ENCODE data around the gene ALG3. TPM values are rescaled to one million over a fixed set of nuclear protein-coding genes. Genes with fewer than 3 reads are reported as not detected.

ALG3 gene
- total RNA-seq, 1 donor from 2014 or later = 47.1 TPM

GRCh38 chr3:184237211-184237610 lies 11.6 kb downstream of the ALG3 start:
- Histone ChIP-seq H3K27ac (ENCODE audit: low read depth, low read length) (no peak overlapping the region), H3K4me1 (ENCODE audit: insufficient read depth, low read length) (no peaks in the 10 kb centered on the region), H3K9me3 (ENCODE audit: insufficient read depth, low read depth, low read length) (no peaks in the 10 kb centered on the region), H3K36me3 (ENCODE audit: insufficient read depth, low read length) (no peaks in the 10 kb centered on the region), H3K9ac (ENCODE audit: low read length) (no peak overlapping the region), H3K4me2 (ENCODE audit: low read length) (no peak overlapping the region), H3K4me3 (ENCODE audit: insufficient read depth, low read depth, low read length) (no peak overlapping the region), H2AFZ (ENCODE audit: low read depth, low read length) (no peak overlapping the region), H3K27me3 (ENCODE audit: insufficient read depth, low read length) (peaks cover 11% of the 10 kb centered on the region), H4K20me1 (ENCODE audit: insufficient read depth, low read length) (peaks cover 23% of the 10 kb centered on the region), H3K79me2 (ENCODE audit: insufficient read depth, low read length) (no peaks in the 10 kb centered on the region)
- no peak overlapping the region for H3K4me3 Mint-ChIP-seq (ENCODE audit: unreplicated experiment)
- no peak for FAIRE-seq
- no peak for DNase-seq (ENCODE audit: low read depth)
- no peak overlapping the region for H3K27ac Mint-ChIP-seq (ENCODE audit: unreplicated experiment)
- peaks cover 54% of the 10 kb centered on the region for H3K27me3 Mint-ChIP-seq (ENCODE audit: low read depth, unreplicated experiment)
- no peaks in the 10 kb centered on the region for H3K9me3 Mint-ChIP-seq (ENCODE audit: unreplicated experiment)
- no peaks in the 10 kb centered on the region for H3K36me3 Mint-ChIP-seq (ENCODE audit: low read depth, unreplicated experiment)
- TF ChIP-seq, protein P1, sequence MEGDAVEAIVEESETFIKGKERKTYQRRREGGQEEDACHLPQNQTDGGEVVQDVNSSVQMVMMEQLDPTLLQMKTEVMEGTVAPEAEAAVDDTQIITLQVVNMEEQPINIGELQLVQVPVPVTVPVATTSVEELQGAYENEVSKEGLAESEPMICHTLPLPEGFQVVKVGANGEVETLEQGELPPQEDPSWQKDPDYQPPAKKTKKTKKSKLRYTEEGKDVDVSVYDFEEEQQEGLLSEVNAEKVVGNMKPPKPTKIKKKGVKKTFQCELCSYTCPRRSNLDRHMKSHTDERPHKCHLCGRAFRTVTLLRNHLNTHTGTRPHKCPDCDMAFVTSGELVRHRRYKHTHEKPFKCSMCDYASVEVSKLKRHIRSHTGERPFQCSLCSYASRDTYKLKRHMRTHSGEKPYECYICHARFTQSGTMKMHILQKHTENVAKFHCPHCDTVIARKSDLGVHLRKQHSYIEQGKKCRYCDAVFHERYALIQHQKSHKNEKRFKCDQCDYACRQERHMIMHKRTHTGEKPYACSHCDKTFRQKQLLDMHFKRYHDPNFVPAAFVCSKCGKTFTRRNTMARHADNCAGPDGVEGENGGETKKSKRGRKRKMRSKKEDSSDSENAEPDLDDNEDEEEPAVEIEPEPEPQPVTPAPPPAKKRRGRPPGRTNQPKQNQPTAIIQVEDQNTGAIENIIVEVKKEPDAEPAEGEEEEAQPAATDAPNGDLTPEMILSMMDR (IDR thresholded peaks at IDR 0.05; ENCODE audit: insufficient read depth, low read depth, low read length) = no peak
- no peak for TF ChIP-seq EZH2 (IDR thresholded peaks at IDR 0.05; ENCODE audit: insufficient read depth, low read length)
- peaks cover 4% of the 10 kb centered on the region for H3K4me1 Mint-ChIP-seq (ENCODE audit: low read depth, unreplicated experiment)

DNA sequence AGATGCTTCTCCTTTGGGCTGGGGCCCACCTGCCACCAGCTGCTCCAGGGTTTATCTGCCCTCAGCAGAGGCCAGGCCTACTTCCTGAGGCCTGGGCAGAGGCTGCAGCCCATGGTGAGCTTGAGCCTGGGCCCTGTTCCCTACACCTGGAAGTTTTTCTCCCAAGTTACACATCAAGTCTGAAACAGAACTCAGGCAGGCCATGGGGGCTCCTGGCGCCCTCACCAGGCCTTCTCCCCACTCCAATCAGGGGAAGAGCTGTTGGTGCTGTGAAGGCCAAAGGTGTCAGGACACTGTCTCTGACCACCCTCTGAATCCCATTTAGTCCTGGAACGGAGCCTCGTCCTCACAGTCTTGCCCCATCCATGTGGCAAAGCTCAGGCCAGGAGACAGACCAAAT lies 12.1 kb downstream of the ALG3 start:
- H2AFZ ChIP-seq (ENCODE audit: low read depth, low read length) = no peak overlapping the region
- H3K4me1 Mint-ChIP-seq (ENCODE audit: low read depth, unreplicated experiment) = peaks cover 6% of the 10 kb centered on the region
- H3K27me3 Mint-ChIP-seq (ENCODE audit: low read depth, unreplicated experiment) = peaks cover 57% of the 10 kb centered on the region

GRCh38 chr3:184236033-184236410 lies 12.7 kb downstream of the ALG3 start:
- Mint-ChIP-seq H3K27me3 (ENCODE audit: low read depth, unreplicated experiment) (peaks cover 63% of the 10 kb centered on the region), H3K4me3 (ENCODE audit: unreplicated experiment) (no peak overlapping the region), H3K9me3 (ENCODE audit: unreplicated experiment) (no peaks in the 10 kb centered on the region), H3K27ac (ENCODE audit: unreplicated experiment) (no peak overlapping the region), H3K4me1 (ENCODE audit: low read depth, unreplicated experiment) (peaks cover 11% of the 10 kb centered on the region), H3K36me3 (ENCODE audit: low read depth, unreplicated experiment) (no peaks in the 10 kb centered on the region)
- Histone ChIP-seq H3K36me3 (ENCODE audit: insufficient read depth, low read length) (no peaks in the 10 kb centered on the region), H4K20me1 (ENCODE audit: insufficient read depth, low read length) (peaks cover 18% of the 10 kb centered on the region), H3K79me2 (ENCODE audit: insufficient read depth, low read length) (no peaks in the 10 kb centered on the region), H3K4me1 (ENCODE audit: insufficient read depth, low read length) (no peaks in the 10 kb centered on the region), H3K4me2 (ENCODE audit: low read length) (no peak overlapping the region), H3K9me3 (ENCODE audit: insufficient read depth, low read depth, low read length) (no peaks in the 10 kb centered on the region), H3K4me3 (ENCODE audit: insufficient read depth, low read depth, low read length) (no peak overlapping the region), H3K27me3 (ENCODE audit: insufficient read depth, low read length) (peaks cover 22% of the 10 kb centered on the region), H3K9ac (ENCODE audit: low read length) (no peak overlapping the region), H3K27ac (ENCODE audit: low read depth, low read length) (no peak overlapping the region), H2AFZ (ENCODE audit: low read depth, low read length) (no peak overlapping the region)
- FAIRE-seq (no peak), DNase-seq (ENCODE audit: low read depth) (no peak)
- TF ChIP-seq EZH2 (IDR thresholded peaks at IDR 0.05; ENCODE audit: insufficient read depth, low read length) = no peak

More for the DNA sequence above, 12.1 kb downstream of the ALG3 start:
- Histone ChIP-seq H3K79me2 (ENCODE audit: insufficient read depth, low read length) (no peaks in the 10 kb centered on the region), H3K4me1 (ENCODE audit: insufficient read depth, low read length) (no peaks in the 10 kb centered on the region), H3K9ac (ENCODE audit: low read length) (no peak overlapping the region), H3K4me2 (ENCODE audit: low read length) (no peak overlapping the region), H3K9me3 (ENCODE audit: insufficient read depth, low read depth, low read length) (no peaks in the 10 kb centered on the region), H4K20me1 (ENCODE audit: insufficient read depth, low read length) (peaks cover 19% of the 10 kb centered on the region), H3K36me3 (ENCODE audit: insufficient read depth, low read length) (no peaks in the 10 kb centered on the region), H3K27me3 (ENCODE audit: insufficient read depth, low read length) (peaks cover 16% of the 10 kb centered on the region), H3K27ac (ENCODE audit: low read depth, low read length) (no peak overlapping the region), H3K4me3 (ENCODE audit: insufficient read depth, low read depth, low read length) (no peak overlapping the region)
- DNase-seq (ENCODE audit: low read depth) = no peak
- Mint-ChIP-seq H3K4me3 (ENCODE audit: unreplicated experiment) (no peak overlapping the region), H3K36me3 (ENCODE audit: low read depth, unreplicated experiment) (no peaks in the 10 kb centered on the region), H3K9me3 (ENCODE audit: unreplicated experiment) (no peaks in the 10 kb centered on the region), H3K27ac (ENCODE audit: unreplicated experiment) (no peak overlapping the region)
- TF ChIP-seq, protein P1 (IDR thresholded peaks at IDR 0.05; ENCODE audit: insufficient read depth, low read depth, low read length) = no peak
- TF ChIP-seq EZH2 (IDR thresholded peaks at IDR 0.05; ENCODE audit: insufficient read depth, low read length) = no peak
- no peak for FAIRE-seq

All from astrocyte (in vitro differentiated cells and primary cell).